GM21717 (cell line): Measurements from ENCODE around the gene ELP1.

Experiments used
- ATAC-seq: cut with Tn5 transposase; IDR thresholded peaks from one replicate; pipeline ENCODE4 v1.9.1; 2021; ENCODE audit warnings: mild to moderate bottlenecking, moderate library complexity; ENCODE audit not compliant: unreplicated experiment

ELP1 gene

DNA sequence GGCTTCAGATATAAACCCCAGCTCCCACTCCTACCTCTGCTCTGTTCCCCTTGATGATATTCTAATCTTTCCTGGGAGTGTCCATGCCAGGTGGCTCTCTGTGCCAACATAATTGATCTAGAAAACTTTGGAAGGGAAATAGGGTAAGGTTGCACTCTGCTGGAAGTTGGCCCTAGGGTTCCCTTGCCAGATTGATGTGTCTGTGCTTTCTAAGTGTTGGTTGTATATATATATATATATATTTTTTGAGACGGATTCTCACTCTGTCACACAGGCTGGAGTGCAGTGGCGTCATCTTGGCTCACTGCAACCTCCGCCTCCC is 101.8 kb downstream of the ELP1 start:
- ATAC-seq: no peak

DNA sequence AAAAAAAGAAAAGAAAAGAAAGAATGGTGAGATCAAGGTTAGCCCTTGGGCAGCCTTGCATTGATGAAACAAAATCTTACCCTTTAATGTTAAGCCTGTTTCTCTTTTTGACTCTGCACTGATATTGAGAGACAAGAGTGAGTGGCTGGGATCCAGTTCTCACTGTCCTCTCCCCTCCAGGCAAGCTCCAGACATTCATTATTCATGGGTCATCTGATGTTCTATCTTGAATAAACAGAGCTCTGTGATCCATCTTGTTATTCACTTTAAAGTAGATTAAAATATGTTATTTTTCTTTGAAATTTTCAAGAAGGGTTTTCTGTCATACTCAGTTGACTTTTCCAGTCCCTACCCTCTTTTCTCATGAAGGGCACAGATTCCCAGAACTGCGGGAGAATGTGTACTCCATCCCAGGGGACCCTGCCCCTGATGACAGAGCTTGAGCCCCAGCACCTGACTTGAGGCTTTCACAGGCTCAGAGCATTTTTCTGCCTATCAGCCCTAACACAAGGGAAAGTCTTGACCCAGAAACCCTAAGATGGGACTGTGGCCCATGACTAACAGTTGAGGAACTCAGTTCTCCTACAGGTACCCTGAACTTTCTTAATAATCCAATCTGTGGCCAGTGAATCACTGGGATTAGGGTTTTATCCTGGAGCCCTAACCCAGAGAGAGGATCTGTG is 102.3 kb downstream of the ELP1 start:
- no peak for ATAC-seq

- no peak for ATAC-seq
Measured at GRCh38 chr9:108830272-108830671, 103.7 kb downstream of the ELP1 start.

- ATAC-seq: no peak
Measured at GRCh38 chr9:108823829-108824228, 110.1 kb downstream of the ELP1 start.
